Tibial artery (tissue), 4 donors: ENCODE results near the gene SLC43A2.

ENCODE experiments used
- DNase-seq, 2 donors: peaks; one replicate each; pipeline ENCODE4 v3.0.0-alpha.2; 2019
- H3K27ac ChIP-seq, 2 donors: fragments of 200-600 bp; sonication (generic) in 1 of 2; 1 replicate in 1 of 2; 2 replicates in 1 of 2; pipeline ENCODE4 v1.5.1; 2018 to 2019; ENCODE audit warnings: mild to moderate bottlenecking in 1 of 2
- H3K27me3 ChIP-seq, 2 donors: fragments of 200-600 bp; sonication (generic) in 1 of 2; one replicate each; pipeline versions ENCODE4 v1.5.1 to v1.6.0; 2016 to 2019
- H3K36me3 ChIP-seq, 3 donors: fragments of 200-600 bp; sonication (generic) in 2 of 3; one replicate each; pipeline ENCODE4 v1.5.1; 2016 to 2019; ENCODE audit warnings: mild to moderate bottlenecking in 2 of 3
- H3K4me1 ChIP-seq, 4 donors: fragments of 200-600 bp; sonication (generic) in 2 of 4; 1 replicate in 3 of 4; 2 replicates in 1 of 4; pipeline ENCODE4 v1.5.1; 2016 to 2019
- H3K4me3 ChIP-seq, 2 donors: fragments of 200-600 bp; sonication (generic) in 1 of 2; 1 replicate in 1 of 2; 2 replicates in 1 of 2; pipeline ENCODE4 v1.5.1; 2018 to 2019; ENCODE audit warnings: mild to moderate bottlenecking in 2 of 2
- H3K9me3 ChIP-seq, 3 donors: fragments of 200-600 bp; sonication (generic) in 1 of 3; one replicate each; pipeline ENCODE4 v1.5.1; 2016 to 2019
- intact Hi-C: fragments of 100-400 bp; cut with DNase I; formaldehyde crosslinking; loops from one replicate; pipeline ENCODE4 v1.15.0; 2023; ENCODE audit warnings: low total_unique reads
- TF ChIP-seq, protein P1 (sequence below), 2 experiments: fragments of 200-600 bp in 1 of 2; fragments of 450-650 bp in 1 of 2; IDR thresholded peaks; one replicate each; pipeline ENCODE4 v1.5.1; 2017 to 2019; ENCODE audit warnings: antibody characterized with exemption in 2 of 2, mild to moderate bottlenecking in 1 of 2, moderate library complexity in 1 of 2

The SLC43A2 gene

DNA sequence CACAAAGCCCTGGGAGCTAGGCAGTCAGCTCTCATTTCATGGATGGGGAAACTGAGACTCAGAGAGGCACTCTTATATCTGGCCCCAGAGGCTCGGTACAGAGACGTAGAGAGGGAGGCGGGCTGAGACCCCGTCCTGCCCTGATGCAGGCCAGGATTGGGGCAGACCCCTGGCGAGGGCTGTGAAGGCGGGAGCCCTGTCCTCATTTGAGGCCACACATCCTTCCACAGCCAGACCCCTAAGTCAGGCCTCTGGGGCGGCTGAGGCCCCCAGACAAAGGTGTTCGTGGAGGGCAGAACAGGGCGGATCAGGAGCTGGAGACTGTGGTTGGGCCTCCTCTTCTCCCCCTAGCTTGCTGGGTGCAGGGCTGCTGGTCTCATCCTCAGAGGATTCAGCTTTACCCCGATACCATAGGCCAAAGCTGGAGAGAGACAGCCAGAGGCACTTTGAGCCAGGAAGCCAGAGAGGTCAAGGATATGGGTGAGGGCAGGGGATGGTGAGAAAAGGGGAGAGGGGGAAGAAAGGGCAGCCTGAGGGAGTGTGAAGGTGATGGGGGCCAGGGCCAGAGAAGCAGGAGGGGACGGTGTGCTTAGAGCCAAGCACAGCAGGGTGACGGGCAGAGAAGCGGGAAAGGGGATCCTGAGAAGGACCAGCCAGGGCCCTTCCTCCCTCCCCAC lies 17.7 kb upstream of the SLC43A2 start:
- Histone ChIP-seq H3K9me3 (no peaks in the 10 kb centered on the region), H3K4me1 (peaks cover 0 to 49% (median 36%) of the 10 kb centered on the region in 4 donors), H3K27me3 (no peaks in the 10 kb centered on the region), H3K36me3 (peaks cover 9 to 15% (median 10%) of the 10 kb centered on the region in 3 donors), H3K4me3 (no peak overlapping the region), H3K27ac (no peak overlapping the region)
- TF ChIP-seq, protein P1, sequence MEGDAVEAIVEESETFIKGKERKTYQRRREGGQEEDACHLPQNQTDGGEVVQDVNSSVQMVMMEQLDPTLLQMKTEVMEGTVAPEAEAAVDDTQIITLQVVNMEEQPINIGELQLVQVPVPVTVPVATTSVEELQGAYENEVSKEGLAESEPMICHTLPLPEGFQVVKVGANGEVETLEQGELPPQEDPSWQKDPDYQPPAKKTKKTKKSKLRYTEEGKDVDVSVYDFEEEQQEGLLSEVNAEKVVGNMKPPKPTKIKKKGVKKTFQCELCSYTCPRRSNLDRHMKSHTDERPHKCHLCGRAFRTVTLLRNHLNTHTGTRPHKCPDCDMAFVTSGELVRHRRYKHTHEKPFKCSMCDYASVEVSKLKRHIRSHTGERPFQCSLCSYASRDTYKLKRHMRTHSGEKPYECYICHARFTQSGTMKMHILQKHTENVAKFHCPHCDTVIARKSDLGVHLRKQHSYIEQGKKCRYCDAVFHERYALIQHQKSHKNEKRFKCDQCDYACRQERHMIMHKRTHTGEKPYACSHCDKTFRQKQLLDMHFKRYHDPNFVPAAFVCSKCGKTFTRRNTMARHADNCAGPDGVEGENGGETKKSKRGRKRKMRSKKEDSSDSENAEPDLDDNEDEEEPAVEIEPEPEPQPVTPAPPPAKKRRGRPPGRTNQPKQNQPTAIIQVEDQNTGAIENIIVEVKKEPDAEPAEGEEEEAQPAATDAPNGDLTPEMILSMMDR (IDR thresholded peaks at IDR 0.05) = no peak
- intact Hi-C loops = loop anchor here (5.0 to 10.0 kb wide), 2 partner anchors 74 to 382 kb away; no protein-coding TSS in a partner anchor
- no peak for DNase-seq

DNA sequence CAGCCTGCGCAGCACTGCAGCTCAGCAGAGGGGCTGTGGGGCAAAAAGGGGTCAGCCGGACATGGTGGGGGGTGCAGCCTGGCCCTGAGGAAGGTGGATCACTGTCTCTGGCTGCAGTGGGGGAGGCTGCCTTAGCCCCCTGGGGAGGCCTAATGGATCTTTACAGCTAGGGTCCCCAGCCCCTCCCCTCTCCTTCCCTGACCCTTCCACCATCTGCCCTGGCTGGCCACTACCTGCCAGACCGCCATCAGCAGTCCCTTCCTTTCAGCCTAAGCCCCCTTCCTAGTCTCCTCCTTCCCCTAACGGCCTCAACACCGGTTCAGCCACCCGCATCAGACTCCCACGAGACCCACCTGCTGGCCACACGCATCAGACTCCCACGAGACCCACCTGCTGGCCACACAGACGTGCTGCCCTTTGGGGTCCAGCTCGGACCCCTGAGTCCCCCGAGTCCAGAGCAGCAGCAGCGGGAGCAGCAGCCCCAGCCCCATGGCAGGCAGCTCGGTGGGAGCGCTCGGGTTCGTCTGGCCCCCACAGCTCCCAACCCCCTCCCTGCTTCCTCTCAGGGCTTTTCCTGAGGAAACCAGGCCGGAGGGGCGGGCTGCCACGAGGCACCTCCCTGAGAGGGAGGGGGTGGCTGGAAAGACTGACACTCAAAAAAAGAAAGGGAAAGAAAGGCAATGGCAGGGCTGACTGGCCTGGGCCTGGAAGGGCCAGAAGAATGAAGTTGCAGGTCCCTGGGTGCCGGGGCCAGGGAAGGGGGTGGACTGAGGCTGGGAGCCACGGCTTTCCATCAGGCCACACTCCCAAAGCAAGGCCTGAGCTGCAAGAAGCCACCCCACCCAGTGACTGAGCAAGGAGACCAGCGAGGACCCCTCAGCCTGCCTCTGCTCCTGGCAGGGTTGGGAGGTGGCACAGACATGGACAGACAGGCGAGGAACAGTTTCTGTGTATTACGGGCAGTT lies 16.9 kb upstream of the SLC43A2 start, which contains the start of gene SCARF1:
TSS of gene SCARF1 (minus strand) at position 526 of the 965 bp plus-strand sequence. CDS start at position 491, 35 bp downstream.
- peaks cover 0 to 43% (median 30%) of the 10 kb centered on the region in 4 donors for H3K4me1 ChIP-seq
- H3K9me3 ChIP-seq = no peaks in the 10 kb centered on the region
- H3K4me3 ChIP-seq = peak within 1 kb of the TSS; percentile 34 to 39
- peaks cover under 1 to 7% (median 1%) of the 10 kb centered on the region in 3 donors for H3K36me3 ChIP-seq
- DNase-seq = peak in 1 of 2 donors; percentile 58
- intact Hi-C loops = loop anchor here (5.0 to 10.0 kb wide), 2 partner anchors 73 to 381 kb away; no protein-coding TSS in a partner anchor
- H3K27ac ChIP-seq = peak within 1 kb of the TSS in 1 of 2 donors; percentile 20
- TF ChIP-seq, protein P1 (IDR thresholded peaks at IDR 0.05) = no peak
- no peaks in the 10 kb centered on the region for H3K27me3 ChIP-seq

DNA sequence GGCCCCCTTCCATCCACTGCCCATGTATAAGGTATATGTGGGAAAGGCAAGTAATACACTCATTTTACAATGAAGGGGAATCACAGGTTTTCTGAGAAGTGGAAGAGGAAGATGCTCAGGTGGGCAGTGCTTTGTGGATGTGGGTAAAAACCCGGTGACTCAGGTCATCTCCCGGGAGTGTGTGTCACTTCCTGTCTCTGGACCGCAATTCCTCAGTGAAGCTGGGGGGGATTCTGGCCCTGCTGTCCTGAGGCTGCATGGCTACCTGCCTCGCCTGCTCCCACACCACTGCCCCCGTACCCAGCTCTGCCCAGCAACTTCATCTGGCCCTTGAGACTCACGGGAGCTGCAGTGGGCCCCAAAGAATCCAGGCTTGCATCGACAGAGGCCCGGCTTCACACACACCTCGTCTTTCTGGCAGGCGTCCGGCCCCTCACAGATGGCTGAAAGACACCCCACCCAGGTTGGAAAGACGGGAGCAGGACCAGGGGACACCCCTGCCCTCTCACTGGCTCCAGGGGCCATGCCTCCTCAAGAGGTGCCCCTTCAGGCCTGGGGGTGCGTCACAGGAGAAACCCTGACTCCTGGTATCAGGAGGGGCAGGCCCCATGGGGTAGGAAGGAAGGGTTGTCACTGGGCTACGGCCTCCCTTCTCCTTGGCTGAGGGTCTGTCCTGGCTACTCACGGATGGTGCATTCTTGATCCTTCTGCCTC lies 16.0 kb upstream of the SLC43A2 start:
- peaks cover 0 to 38% (median 22%) of the 10 kb centered on the region in 4 donors for H3K4me1 ChIP-seq
- no peaks in the 10 kb centered on the region for H3K36me3 ChIP-seq
- intact Hi-C loops = loop anchor here (5.0 to 10.0 kb wide), 2 partner anchors 72 to 380 kb away; no protein-coding TSS in a partner anchor
- H3K27me3 ChIP-seq = no peaks in the 10 kb centered on the region
- peak overlapping the region; percentile 34 to 39 for H3K4me3 ChIP-seq
- TF ChIP-seq, protein P1 (IDR thresholded peaks at IDR 0.05) = no peak
- H3K27ac ChIP-seq = peak overlapping the region in 1 of 2 donors; percentile 23
- DNase-seq = no peak
- no peaks in the 10 kb centered on the region for H3K9me3 ChIP-seq

DNA sequence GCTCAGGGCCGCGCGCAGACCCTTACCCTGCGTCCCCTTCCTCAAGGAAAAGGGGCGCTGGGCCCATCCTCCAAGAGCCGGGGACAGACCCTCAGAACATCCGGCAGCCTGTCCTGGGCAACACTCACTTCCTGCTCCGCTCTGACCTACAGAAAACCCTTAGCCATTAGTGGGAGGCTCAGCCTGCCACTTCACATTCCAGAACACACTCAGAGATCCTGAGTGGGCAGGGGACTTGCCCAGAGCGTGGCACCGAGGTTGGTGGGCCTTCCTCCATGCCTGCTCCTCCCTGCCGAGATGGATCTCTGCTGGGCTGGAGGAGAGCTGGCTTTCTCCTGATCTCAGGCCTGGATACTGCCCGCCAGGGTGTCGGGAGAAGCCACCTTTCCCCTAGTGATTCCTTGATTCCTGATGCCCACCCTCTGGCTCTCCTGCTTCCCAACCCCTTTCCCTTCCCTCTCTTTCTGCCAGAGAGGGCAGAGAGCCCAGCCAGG lies 15.4 kb upstream of the SLC43A2 start:
- H3K4me3 ChIP-seq = peak overlapping the region; percentile 40 to 54
- H3K27ac ChIP-seq = peak overlapping the region in 1 of 2 donors; percentile 23
- no peaks in the 10 kb centered on the region for H3K27me3 ChIP-seq
- no peaks in the 10 kb centered on the region for H3K36me3 ChIP-seq
- DNase-seq = no peak
- H3K9me3 ChIP-seq = no peaks in the 10 kb centered on the region
- TF ChIP-seq, protein P1 (IDR thresholded peaks at IDR 0.05) = no peak
- intact Hi-C loops = loop anchor here (10.0 kb wide), 1 partner anchor 379 kb away; no protein-coding TSS in a partner anchor
- H3K4me1 ChIP-seq = peaks cover 0 to 34% (median 22%) of the 10 kb centered on the region in 4 donors
